Activated CD4-positive, CD25-positive, alpha-beta regulatory T cell treated with anti-CD3 and anti-CD28 coated beads, Interleukin-2, amount 50 U/mL, for 16 hours (primary cell): ENCODE measurements around the gene FRMPD4.
"Not testable (repeated sequence)": the region's sequence is repeated elsewhere in the genome, so short reads cannot be mapped to it uniquely, and the experiment has no call there.

Experiments
- DNase-seq: peaks from one replicate; pipeline ENCODE4 v3.0.0-alpha.2; 2020; ENCODE audit warnings: low read depth, low spot score

FRMPD4 gene

GRCh38 chrX:12515384-12515783 lies 377.1 kb downstream of the FRMPD4 start:
- DNase-seq = not testable (repeated sequence)

- no peak for DNase-seq
Measured at GRCh38 chrX:12526306-12526705, 388.0 kb downstream of the FRMPD4 start.

- DNase-seq = not testable (repeated sequence)
Measured at GRCh38 chrX:12538096-12538495, 399.8 kb downstream of the FRMPD4 start.

GRCh38 chrX:12542251-12542650 lies 404.0 kb downstream of the FRMPD4 start:
- not testable (repeated sequence) for DNase-seq

GRCh38 chrX:12548341-12548740 lies 410.1 kb downstream of the FRMPD4 start:
- DNase-seq = no peak

- no peak for DNase-seq
Measured at GRCh38 chrX:12548746-12549145, 410.5 kb downstream of the FRMPD4 start.

- DNase-seq = no peak
Measured at GRCh38 chrX:12554206-12554605, 415.9 kb downstream of the FRMPD4 start.

GRCh38 chrX:12563121-12563520 lies 424.8 kb downstream of the FRMPD4 start:
- DNase-seq = no peak

GRCh38 chrX:12564221-12564620 lies 425.9 kb downstream of the FRMPD4 start:
- DNase-seq = no peak

- DNase-seq = no peak
Measured at GRCh38 chrX:12567857-12568256, 429.6 kb downstream of the FRMPD4 start.

GRCh38 chrX:12570859-12571501 lies 432.7 kb downstream of the FRMPD4 start:
- DNase-seq = no peak

- DNase-seq = no peak
Measured at GRCh38 chrX:12579311-12579710, 441.0 kb downstream of the FRMPD4 start.

- no peak for DNase-seq
Measured at GRCh38 chrX:12580548-12580947, 442.3 kb downstream of the FRMPD4 start.

GRCh38 chrX:12581546-12581945 lies 443.3 kb downstream of the FRMPD4 start:
- no peak for DNase-seq

GRCh38 chrX:12582649-12583048 lies 444.4 kb downstream of the FRMPD4 start:
- DNase-seq = no peak

GRCh38 chrX:12583543-12583942 lies 445.3 kb downstream of the FRMPD4 start:
- DNase-seq = no peak

GRCh38 chrX:12595720-12596119 lies 457.4 kb downstream of the FRMPD4 start:
- DNase-seq = no peak

GRCh38 chrX:12610079-12610478 lies 471.8 kb downstream of the FRMPD4 start:
- no peak for DNase-seq

GRCh38 chrX:12611471-12611870 lies 473.2 kb downstream of the FRMPD4 start:
- no peak for DNase-seq

- DNase-seq = no peak
Measured at GRCh38 chrX:12614266-12614665, 476.0 kb downstream of the FRMPD4 start.

- DNase-seq = no peak
Measured at GRCh38 chrX:12615061-12615460, 476.8 kb downstream of the FRMPD4 start.

- DNase-seq = no peak
Measured at GRCh38 chrX:12617241-12617640, 479.0 kb downstream of the FRMPD4 start.

GRCh38 chrX:12647230-12647629 lies 509.0 kb downstream of the FRMPD4 start:
- no peak for DNase-seq

- DNase-seq = no peak
Measured at GRCh38 chrX:12648995-12649394, 510.7 kb downstream of the FRMPD4 start.
